Fibroblast of skin of right quadriceps (primary cell): ENCODE data around the gene CDC34.

Source experiments
- DNase-seq: peaks from one replicate; pipeline ENCODE4 v3.0.0-alpha.2; 2013

CDC34 gene

DNA sequence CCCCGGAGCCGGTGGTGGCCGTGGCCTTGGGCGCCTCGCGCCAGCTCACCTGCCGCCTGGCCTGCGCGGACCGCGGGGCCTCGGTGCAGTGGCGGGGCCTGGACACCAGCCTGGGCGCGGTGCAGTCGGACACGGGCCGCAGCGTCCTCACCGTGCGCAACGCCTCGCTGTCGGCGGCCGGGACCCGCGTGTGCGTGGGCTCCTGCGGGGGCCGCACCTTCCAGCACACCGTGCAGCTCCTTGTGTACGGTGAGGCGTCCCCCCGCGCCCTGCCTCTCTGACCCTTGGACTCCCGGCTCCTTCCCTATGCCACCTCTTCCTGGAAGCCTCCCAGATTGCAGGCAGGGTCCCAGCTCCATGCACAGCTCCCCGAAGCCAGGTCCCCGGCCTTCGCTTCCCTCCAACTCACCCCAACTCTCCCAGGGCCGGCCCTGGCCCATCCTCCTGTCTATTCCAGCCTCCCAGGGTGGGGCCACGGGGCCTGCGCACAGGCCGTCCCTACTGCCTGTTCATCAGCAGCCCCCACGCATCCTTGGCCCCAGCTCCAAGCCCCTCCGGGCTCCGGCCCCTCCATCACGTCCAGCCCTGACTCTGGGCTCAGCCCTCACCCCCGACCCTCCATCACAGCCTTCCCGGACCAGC, 33.6 kb upstream of the CDC34 start:
- no peak for DNase-seq

DNA sequence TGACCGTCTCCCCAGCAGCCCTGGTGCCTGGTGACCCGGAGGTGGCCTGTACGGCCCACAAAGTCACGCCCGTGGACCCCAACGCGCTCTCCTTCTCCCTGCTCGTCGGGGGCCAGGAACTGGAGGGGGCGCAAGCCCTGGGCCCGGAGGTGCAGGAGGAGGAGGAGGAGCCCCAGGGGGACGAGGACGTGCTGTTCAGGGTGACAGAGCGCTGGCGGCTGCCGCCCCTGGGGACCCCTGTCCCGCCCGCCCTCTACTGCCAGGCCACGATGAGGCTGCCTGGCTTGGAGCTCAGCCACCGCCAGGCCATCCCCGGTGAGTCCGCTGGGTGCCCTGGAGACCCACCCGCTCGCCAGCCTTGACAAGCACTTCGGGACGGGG, 33.1 kb upstream of the CDC34 start:
- DNase-seq: no peak

DNA sequence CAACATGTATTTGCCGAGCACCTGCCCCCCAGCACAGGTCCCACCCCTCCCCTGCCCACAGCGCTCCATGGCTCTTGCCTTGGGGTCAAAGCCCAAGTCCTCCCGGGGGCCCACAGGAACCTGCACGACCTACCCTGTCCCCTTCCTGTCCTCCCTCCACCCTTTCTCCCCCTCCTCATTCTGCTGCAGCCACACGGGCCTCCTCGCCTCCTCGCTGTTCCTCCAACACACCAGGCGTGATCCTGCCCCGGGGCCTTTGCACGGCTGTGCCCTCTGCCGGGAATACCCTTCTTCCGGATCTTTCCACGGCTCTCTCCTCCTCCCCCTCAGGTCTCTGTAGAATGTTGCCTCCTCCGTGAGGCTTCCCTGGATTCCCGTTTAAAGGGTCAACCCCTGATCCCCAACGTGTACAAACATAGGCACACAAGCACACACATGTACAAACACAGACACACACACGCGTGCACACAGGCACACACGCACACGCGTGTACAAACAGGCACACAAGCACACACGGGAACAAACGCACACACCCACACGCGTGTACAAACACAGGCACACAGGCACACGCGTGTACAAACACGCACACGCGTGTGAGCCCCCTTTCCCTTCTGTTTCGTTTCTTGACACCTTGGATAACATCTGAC, 32.5 kb upstream of the CDC34 start:
- DNase-seq: no peak

DNA sequence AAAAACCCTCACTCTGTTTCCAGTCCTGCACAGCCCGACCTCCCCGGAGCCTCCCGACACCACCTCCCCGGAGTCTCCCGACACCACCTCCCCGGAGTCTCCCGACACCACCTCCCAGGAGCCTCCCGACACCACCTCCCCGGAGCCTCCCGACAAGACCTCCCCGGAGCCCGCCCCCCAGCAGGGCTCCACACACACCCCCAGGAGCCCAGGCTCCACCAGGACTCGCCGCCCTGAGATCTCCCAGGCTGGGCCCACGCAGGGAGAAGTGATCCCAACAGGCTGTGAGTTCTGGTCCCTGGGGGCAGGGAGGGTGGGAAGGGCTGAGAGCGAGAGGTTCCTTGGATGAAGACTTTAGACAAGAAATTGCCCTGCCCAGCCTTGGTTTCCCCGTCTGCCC, 29.9 kb upstream of the CDC34 start:
- no peak for DNase-seq

DNA sequence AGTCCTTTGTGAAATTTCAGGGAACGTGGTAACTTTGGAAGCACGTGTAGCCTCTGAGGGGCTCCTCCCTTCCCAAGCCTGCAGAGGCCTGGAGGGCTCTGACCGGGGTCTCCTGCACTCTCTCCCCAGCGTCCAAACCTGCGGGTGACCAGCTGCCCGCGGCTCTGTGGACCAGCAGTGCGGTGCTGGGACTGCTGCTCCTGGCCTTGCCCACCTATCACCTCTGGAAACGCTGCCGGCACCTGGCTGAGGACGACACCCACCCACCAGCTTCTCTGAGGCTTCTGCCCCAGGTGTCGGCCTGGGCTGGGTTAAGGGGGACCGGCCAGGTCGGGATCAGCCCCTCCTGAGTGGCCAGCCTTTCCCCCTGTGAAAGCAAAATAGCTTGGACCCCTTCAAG, 26.9 kb upstream of the CDC34 start:
- DNase-seq: no peak

DNA sequence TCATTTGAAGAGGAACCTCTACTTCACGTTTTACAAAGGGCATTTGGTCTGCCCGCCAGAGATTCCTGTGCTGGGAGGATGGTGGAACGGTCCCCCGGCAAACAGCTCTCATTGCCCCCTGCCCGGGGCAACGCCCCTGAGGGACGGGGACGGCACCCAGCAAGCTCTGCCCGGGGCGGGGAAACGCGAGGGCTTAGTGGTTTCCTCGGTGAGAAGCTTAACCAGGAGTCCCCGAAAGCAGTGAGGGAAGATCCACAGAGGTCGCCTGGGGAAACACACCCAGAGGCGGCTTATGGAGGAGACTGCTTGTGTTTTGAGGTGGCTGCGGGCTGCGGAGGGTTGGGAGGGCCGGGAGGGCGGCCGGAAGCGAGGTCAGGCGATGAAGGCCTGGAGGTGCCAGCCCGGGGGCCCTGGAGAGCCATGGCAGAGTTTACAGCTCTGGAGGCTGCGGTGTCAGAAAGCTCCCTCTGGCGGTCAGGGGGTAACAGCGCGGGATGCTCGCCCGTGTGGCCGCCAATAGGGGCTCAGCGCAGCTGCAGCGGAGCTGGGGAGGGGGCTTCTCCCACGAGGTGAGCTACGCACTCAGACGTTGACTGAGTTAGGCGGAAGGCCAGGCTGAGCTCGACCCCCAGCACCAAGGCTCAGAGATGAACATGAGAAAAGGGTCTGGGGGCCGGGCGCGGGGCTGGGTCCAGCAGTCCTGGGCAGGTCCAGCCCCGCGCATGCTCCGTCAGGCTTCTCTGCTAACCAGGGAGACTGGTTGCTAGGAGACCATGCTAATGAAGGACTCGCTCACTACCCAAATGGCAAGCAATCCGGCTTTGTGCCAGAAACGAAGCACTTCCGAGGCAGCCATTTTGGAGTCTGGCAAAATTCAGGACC, 24.9 kb upstream of the CDC34 start:
- DNase-seq: peak; percentile 100

DNA sequence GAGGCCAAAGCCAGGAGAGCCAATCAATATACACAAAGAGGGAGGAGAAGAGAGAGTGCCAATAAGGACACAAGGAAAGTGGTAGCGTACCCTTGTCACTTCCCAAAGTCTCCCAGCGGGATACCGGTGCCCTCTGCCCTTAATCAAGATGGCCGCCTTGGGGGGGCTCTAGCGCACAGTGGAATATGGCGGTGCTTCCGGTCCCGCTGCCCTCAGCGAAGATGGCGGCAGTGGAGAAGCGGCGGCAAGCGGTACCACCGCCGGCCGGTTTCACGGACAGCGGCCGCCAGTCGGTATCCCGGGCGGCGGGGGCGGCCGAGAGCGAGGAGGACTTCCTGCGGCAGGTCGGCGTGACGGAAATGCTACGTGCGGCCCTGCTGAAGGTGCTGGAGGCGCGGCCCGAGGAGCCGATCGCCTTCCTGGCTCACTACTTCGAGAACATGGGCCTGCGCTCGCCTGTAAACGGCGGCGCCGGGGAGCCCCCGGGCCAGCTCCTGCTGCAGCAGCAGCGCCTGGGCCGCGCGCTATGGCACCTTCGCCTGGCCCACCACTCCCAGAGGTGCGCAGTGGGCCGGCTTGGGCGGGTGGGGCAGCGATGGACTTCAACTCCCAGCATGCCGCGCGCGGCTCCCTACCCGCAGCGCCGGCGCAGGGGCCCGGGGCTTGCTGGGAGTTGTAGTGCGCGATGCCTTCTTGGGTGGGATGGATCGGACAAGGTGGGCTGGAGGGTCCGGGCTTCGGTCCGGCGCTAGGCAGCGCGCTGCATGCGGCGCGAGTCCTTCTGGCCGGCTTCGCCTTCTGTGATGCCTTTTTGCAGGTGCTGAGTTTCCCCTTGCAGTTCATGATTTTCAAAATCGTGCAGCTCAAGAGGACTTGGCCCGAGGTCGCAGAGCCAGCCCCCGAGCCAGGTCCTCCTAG, 24.0 kb upstream of the CDC34 start, which contains the start of gene TPGS1:
Gene TPGS1, plus strand, starts transcription at position 212 of the 918 bp plus-strand sequence. Its CDS starts 10 bp downstream, at position 222.
- peak; percentile 75 for DNase-seq

DNA sequence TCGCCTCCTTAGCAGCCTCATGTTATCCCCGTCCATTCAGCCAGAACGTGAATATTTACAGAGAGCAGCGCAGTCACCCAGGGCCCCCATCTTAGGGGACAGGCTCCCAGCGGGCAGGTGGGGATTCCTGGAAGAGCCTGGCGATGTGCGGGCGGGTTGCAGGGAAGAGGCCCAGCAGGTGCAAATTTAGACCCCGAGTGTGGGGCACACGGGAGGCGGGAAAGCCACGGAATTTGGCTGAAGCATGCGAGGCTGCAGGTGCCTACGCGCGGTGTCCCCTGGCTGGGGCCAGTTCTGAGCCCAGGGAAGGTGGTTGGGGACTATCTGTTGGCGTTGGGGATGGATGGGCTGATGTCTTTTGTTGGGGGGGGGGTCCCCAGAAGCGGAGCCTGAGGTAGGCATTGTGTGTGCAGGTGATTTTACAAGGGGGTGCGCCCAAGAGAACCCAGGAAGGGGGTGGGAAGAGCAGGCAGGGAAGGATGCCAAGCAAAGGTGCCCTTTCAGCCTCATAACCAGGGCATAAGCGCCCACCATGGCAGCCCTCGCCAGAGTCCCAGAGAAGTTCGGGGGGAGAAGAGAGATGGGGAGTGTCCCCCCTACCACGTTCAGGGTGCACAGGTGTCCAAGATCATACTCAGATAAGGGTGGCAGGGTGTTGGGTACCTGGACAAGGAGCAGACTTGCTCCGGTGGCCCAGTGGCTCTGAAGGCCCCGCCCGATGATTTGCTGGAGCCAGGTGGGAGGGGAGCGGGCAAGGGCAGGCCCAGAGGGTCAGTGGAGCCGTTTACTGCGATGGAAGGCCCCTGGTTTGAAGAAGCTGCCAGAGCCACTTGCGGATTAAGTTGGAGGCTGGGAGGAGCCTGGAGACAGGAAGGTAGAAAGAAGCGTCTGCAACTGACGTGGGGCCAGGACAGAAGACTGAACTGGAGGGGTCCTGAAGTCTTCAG, 23.1 kb upstream of the CDC34 start:
- no peak for DNase-seq

DNA sequence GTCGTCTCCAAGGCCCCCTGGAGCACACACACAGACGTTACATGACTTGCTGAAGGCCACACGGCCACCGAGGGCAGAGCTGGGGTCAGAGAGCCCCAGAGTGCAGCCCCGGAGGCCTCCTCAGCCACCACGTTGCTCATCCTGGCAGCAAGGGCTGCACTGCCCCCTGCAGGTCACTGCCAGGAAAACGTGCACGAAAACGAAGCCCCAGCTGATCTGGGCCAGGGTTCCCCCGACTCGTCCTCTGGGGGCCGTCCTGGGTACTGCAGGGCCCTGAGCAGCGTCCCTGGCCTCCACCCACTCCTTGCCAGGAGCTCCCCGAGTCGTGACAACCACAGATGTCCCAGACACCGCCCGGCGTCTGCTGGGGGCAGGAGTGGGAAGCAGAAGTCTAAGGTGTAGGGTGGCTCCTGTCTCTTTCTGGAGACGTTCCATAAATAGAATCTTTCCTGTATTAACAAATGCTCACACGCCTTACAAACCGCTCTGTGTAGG, 20.9 kb upstream of the CDC34 start:
- DNase-seq: peak; percentile 89

DNA sequence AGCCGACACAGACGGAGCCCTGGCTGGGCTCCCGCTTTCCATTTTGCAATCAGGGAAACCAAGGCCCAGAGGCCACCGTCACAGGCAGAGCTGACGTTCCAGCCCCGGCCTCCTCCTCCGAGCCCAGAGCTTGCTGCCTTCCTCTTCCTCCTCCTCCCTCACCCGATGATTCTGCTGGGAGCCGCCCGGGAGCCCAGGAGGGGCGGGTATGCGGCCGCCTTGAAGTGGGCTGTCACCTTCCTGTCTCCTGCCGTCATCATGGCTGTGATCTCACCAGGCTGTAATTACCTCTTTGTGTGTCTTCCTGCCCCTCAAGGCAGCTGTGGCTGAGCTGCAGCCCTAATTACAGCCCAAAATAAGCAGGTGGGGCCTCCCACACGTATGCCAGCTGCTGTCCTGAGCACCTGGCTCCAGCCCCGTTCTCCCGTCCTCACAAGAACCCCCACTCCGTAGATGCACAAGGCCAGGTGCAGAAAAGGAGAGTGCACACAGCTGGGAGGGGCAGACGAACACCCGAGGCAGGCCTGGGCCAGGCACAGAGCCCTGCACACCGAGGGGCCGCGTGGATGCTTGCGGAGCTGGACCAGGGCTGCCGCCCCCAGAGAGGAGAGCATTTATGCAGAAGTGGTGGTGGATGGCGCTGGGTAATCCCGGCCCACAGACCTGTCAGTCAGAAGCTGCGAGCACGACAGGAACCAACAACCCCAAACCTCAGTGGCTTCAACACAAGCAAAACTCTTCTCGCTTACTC, 20.3 kb upstream of the CDC34 start:
- DNase-seq: peak; percentile 85

DNA sequence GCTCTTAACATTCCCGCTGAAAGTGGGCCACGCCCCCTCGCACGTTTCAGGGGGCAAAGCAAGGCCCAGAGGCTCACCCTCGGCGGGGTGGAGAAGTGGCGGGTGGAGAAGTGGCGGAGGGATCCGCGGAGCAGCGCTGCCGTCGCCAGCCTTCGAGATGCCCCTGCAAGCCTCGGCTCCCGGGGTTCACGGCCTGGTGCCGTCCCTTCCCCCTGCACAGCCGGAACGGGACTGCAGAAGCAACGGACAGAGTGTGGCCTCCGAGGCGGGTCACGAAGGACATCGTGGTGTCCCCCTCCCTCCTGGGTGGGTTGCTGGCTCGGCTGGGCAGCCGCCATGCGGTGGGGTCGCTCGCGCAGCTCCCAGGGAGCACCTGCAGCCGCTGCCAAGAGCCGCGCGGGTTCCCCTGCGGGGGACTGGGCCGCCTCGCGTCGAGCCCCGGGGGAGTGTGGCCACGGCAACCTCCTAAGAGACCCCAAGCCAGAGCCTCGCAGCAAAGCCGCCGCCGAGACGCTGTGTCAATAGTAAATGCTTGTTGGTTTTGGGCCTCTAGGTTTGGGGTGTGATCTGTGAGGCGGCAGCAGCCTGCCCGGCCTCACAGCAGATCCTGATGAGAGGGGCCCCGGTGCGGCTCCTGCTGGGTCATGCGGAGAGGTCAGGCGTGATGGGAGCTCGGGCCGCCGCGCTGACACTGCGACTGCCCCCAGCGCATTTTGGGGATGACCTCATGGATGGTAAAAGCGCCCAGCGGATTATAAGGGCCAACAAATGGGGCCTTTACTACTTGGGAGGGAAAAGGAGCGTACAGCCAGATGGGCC, 18.8 kb upstream of the CDC34 start:
- DNase-seq: no peak

DNA sequence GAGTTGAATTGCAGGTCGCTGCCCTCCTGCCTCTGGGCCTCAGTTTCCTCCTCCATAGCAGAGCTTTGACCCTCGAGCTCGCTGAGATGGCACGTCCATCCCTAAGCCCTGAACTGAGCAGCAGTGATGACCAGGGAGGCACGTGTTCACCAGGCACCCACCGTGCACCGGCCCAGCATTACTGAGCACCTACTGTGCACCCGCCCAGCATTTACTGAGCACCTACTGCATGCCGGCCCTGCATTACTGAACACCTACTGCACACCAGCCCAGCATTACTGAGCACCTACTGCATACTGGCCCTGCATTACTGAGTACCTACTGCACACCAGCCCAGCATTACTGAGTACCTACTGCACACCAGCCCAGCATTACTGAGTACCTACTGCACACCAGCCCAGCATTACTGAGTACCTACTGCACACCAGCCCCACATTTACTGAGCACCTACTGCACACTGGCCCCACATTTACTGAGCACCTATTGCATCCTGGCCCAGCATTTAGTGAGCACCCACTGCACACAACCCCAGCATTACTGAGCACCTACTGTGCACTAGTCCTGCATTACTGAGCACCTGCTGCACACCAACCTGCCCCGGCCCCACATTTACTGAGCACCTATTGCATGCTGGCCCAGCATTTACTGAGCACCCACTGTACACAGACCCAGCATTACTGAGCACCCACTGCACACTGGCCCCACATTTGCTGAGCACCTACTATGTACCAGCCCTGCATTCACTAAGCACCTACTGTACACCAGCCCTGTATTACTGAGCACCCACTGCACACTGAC, 18.0 kb upstream of the CDC34 start:
- DNase-seq: no peak

DNA sequence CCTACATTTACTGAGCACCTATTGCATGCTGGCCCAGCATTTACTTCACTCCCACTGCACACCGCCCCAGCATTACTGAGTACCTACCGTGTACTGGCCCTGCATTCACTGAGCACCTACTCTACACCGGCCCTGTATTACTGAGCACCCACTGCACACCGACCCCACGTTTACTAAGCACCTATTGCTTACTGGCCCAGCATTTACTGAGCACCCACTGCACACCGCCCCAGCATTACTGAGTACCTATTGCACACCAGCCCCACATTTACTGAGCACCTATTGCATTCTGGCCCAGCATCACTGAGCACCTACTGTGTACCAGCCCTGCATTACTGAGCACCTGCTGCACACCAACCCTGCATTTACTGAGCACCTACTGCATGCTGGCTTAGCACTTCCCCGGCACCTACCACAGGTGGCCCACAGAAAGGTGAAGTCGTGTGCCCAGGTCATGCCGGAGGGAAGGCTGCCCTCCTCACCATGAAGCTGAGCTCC, 17.3 kb upstream of the CDC34 start:
- no peak for DNase-seq

DNA sequence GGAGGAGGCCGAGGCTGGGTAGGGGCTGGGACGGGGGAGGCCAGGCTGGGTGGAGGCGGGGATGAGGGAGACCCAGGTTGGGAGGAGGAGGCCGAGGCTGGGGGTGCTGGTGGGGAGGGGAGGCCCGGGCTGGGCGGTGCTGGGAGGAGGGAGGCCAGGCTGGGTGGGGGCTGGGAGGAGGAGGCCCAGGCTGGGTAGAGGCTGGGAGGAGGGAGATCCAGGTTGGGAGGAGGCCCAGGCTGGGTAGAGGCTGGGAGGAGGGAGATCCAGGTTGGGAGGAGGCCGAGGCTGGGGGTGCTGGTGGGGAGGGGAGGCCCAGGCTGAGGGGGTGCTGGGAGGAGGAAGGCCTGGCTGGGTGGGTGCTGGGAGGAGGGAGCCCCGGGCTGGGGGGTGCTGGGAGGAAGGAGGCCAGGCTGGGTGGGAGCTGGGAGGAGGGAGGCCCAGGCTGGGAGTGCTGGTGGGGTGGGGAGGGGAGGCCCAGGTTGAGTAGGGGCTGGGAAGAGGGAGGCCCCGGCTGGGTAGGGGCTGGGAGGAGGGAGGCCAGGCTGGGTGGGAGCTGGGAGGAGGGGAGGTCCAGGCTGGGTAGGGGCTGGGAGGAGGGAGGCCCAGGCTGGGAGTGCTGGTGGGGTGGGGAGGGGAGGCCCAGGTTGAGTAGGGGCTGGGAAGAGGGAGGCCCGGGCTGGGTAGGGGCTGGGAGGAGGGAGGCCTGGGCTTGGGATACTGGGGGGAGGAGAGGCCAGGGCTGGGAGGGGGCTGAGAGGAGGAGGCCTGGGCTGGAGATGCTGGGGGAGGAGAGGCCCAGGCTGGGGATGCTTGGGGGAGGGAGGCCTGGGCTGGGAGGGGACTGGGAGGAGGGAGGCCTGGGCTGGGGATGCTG, 13.6 kb upstream of the CDC34 start:
- peak; percentile 98 for DNase-seq

DNA sequence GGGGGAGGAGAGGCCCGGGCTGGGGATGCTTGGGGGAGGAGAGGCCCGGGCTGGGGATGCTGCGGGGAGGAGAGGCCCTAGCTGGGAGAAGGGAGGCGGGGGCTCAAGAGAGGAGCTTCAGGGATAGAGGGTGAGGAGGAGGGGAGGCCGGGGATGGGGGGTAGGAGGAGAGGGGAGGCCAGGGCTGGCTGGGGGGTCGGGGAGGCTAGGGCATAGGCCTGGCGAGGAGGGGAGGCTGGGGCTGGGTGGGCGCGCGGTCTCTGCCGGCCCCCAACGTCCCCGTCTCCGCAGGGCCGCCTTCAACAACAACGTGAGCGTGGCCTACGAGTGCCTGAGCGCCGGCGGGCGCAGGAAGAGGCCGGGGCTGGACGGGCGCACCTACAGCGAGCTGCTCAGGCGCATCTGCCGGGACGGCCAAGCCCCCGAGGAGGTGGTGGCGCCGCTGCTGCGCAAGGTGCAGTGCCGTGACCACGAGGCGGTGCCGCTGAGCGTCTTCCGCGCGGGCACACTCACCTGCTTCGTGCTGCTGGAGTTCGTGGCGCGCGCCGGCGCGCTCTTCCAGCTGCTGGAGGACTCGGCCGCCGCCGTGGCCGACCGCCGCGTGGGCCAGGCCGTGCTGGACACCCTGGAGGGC, 12.8 kb upstream of the CDC34 start:
- no peak for DNase-seq

DNA sequence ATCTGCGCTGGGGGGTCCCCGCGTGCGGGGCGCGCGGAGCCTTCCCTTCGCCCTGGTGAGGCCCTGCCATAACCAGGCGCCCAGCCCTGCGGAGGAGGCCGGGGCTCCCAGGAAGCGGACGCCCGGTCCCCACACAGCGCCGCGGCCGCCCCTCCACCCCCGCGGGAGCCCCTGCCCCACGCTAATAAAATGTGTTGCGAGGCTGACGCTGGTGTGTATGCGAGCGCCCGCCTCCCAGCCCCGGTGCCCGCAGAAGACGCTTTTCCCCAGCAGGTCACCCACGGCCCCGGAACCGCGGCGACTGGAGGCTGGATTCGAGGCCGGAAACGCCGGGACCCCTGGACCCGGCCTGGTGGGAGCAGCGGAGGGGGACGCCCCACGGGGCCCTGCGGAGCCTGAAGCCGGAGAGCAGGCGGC, 12.1 kb upstream of the CDC34 start:
- no peak for DNase-seq

DNA sequence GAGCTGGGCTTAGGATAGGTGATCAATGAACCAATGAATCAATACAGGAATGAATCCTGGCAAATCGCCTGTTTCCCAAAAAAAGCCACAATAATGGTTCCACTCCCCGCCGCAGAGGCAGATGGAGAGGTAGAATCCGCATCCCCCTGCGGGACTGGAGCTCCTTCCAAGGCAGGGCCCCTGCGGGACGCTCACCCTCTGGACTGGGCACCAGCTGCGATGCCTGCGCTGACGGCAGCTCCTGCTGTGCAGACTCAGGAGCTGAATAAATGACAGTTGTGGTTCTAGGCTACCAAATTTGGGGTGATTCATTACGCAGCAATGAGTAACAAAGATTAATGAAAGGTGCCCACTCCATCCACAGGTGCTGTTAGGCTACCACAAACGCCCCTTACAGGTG, 8.8 kb upstream of the CDC34 start:
- no peak for DNase-seq
